ENCODE measurements around the gene DRAXIN.

DNA sequence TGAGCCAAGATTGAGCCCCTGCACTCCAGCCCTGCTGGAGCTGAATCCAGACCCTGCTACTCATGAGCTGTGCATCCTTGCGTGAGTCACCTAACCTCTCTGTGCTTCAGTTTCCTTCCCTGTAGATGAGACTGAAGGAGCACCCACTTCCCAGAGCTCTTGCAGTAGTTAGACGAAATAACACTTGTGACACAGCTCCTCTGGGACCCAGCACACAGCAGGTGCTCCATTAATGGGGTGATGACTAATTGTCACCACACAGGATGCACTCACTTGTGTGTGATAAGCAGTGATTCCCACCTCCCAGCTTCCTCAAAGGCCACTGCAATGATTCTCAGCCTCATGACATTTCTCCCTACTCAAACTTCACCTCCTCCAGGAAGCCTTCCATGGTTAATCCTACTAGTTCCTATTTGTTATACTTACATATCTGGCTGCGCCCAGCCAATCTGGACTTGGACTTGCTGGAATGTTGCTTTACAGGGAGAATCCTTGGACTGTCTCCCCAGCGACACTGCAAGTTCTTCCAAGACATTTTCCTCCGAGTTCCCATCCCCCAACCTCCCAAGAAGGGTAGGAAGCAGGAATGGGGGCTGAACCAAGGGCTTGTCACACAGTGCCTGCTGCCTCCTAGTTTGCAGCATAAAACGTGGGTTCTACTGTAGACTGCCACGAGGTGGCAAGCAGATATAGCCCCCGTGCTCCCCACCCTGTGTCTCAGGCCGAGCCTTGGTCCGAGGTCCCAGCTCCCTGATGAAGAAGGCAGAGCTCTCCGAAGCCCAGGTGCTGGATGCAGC lies 17.2 kb downstream of the DRAXIN start:
- TF ChIP-seq, protein P1, sequence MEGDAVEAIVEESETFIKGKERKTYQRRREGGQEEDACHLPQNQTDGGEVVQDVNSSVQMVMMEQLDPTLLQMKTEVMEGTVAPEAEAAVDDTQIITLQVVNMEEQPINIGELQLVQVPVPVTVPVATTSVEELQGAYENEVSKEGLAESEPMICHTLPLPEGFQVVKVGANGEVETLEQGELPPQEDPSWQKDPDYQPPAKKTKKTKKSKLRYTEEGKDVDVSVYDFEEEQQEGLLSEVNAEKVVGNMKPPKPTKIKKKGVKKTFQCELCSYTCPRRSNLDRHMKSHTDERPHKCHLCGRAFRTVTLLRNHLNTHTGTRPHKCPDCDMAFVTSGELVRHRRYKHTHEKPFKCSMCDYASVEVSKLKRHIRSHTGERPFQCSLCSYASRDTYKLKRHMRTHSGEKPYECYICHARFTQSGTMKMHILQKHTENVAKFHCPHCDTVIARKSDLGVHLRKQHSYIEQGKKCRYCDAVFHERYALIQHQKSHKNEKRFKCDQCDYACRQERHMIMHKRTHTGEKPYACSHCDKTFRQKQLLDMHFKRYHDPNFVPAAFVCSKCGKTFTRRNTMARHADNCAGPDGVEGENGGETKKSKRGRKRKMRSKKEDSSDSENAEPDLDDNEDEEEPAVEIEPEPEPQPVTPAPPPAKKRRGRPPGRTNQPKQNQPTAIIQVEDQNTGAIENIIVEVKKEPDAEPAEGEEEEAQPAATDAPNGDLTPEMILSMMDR (conservative IDR thresholded peaks at IDR 0.05; ENCODE audit: low read length): no peak
- TF ChIP-seq EZH2phosphoT487 (IDR thresholded peaks at IDR 0.05; ENCODE audit: borderline replicate concordance, low read depth, low read length): no peak

Measured in OCI-LY7 (cell line).